HG03039 (cell line): Measurements from ENCODE around the gene PLEKHO2.
"Not testable (repeated sequence)": the region's sequence is repeated elsewhere in the genome, so short reads cannot be mapped to it uniquely, and the experiment has no call there.

ENCODE experiments used
- ATAC-seq: cut with Tn5 transposase; IDR thresholded peaks from one replicate; pipeline ENCODE4 v1.9.1; 2021; ENCODE audit warnings: mild to moderate bottlenecking, moderate library complexity; ENCODE audit not compliant: unreplicated experiment

PLEKHO2 gene, protein sequence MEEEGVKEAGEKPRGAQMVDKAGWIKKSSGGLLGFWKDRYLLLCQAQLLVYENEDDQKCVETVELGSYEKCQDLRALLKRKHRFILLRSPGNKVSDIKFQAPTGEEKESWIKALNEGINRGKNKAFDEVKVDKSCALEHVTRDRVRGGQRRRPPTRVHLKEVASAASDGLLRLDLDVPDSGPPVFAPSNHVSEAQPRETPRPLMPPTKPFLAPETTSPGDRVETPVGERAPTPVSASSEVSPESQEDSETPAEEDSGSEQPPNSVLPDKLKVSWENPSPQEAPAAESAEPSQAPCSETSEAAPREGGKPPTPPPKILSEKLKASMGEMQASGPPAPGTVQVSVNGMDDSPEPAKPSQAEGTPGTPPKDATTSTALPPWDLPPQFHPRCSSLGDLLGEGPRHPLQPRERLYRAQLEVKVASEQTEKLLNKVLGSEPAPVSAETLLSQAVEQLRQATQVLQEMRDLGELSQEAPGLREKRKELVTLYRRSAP

DNA sequence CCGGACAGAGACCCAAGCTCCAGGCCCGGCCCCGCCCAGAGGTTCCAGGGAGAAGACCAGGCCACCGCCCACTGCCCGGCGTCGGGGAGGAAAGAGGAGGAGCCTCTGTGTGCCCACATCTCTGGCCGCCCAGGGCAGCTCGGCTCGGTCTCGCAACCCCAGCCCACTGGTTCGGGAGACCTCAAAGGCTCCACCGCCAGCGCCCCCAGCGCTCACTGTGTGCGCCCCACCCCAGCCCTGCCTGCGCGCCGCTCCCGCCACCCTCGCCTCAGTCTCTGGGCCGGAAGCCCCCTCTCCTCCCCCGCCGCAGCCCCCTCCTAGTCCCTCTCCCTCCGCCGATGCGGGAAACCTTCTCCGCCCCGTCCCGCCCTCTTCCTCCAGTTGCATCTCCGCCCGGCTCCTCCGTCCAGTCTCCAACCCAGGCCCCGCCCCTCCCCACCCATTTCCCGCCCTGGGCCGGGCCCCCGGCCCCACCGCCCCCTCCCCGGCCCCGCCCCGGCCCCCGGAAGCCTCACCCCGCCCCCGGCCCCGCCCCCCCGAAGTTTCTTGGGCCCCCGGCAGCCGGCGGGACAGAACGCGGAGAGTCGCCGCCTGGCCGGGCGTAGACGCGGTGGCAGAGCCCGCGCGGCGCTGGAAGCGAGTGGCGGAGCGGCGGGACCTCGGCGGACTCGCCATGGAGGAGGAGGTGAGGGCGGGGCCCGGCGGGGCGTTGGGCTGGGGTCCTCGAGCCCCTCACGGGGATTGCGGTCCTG, at the start of gene PLEKHO2:
Gene PLEKHO2, plus strand, starts transcription at position 572 of the 752 bp plus-strand sequence. Its CDS starts 102 bp downstream, at position 674.
- peak; percentile 50 for ATAC-seq

DNA sequence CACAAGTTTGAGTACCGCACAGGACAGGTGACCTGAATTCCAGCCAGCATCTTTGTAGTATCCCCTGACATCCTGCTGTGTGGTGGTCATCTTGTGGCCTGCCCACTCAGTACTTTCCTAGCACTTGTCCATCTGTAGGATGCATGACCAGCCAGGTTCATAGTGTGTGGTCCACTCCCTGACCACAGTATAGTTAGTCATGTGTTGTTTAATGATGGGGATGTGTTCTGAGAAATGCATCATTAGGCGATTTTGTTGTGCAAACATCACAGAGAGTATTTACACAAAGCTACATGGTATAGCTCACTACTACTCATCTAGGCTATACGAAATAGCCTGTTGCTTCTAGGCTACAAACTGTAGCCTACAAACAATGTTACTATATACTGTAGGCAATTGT, 49.4 kb upstream of the PLEKHO2 start:
- no peak for ATAC-seq

DNA sequence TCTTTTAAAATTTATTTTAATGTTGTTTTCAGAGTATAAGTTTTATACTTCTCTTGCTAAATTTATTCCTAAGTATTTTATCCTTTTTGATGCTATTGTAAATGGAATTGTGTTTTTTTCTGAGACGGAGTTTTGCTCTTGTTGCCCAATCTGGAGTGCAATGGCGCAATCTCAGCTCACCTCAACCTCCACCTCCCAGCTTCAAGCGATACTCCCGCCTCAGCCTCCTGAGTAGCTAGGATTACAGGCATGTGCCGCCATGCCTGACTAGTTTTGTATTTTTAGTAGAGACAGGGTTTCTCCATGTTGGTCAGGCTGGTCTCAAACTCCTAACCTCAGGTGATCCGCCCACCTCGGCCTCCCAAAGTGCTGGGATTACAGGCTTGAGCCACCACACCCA, 46.4 kb upstream of the PLEKHO2 start:
- ATAC-seq, result not testable (repeated sequence)

DNA sequence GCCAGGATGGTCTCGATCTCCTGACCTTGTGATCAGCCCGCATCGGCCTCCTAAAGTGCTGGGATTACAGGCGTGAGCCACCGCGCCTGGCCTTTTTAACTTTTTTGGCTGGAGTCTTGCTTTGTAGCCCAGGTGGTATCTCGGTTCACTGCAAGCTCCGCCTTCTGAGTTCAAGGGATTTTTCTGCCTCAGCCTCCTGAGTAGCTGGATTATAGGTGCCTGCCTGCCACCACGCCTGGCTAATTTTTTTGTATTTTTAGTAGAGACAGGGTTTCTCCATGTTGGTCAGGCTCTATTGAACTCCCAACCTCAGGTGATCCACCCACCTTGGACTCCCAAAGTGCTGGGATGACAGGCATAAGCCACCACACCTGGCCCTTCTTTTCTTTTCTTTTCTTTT, 45.8 kb upstream of the PLEKHO2 start:
- not testable (repeated sequence) for ATAC-seq

DNA sequence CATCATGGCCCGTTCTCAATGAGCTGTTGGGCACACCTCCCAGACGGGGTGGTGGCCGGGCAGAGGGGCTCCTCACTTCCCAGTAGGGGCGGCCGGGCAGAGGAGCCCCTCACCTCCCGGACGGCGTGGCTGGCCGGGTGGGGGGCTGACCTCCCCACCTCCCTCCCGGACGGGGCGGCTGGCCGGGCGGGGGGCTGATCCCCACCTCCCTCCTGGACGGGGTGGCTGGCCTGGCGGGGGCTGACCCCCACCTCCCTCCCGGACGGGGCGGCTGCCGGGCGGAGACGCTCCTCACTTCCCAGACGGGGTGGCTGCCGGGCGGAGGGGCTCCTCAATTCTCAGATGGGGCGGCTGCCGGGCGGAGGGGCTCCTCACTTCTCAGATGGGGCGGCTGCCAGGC, 42.8 kb upstream of the PLEKHO2 start:
- not testable (repeated sequence) for ATAC-seq

DNA sequence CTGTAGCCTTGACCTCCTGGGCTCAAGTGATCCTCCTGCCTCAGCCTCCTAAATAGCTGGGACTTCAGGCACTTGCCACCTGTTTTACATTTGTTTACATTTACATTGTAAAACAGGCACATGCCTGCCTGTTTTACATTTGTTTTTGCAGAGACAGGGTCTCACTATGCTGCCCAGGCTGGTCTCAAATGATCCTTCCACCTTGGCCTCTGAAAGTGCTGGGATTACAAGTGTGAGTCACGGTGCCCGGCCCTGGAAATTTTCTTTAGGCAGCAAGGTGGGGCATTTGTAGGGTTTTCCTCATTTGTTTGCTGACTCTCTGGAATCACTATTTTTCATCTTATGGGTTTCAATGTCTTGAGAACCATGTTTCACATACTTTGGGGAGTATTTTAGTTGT, 41.2 kb upstream of the PLEKHO2 start:
- ATAC-seq, result no peak

DNA sequence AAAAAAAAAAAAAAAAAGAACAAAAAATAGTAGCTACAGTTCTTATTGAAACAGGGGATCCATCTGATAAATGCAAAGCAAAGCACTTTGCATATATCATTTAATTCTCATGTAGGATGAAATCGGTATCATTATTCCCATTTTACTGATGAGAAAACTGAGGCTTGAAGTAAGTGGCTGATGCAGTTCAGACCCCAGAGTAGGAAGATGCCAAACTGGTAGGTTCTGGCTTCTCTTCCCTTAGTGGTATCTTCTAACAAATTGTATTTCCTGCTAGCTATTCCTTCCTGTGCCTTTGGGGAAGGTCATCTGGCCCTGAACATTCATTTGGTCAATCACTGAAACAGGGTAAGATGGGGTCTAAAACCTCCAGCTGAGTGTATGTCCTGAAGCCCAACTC, 38.2 kb upstream of the PLEKHO2 start:
- no peak for ATAC-seq

DNA sequence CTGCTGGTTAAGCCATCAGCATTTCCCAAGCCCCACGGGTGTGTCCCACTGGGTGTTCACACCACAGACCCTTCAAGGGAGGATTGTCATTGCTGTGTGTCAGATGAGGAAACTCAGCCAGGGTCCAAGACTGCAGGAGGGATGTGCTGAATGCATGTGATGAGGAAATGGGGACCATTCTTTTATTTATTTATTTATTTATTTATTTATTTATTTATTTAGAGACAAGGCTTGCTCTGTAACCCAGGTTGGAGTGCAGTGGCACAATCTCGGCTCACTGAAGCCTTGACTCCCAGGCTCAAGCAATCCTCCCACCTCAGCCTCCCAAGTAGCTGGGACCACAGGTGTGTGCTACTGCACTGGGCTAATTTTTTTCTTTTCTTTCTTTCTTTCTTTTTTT, 37.1 kb upstream of the PLEKHO2 start:
- no peak for ATAC-seq

DNA sequence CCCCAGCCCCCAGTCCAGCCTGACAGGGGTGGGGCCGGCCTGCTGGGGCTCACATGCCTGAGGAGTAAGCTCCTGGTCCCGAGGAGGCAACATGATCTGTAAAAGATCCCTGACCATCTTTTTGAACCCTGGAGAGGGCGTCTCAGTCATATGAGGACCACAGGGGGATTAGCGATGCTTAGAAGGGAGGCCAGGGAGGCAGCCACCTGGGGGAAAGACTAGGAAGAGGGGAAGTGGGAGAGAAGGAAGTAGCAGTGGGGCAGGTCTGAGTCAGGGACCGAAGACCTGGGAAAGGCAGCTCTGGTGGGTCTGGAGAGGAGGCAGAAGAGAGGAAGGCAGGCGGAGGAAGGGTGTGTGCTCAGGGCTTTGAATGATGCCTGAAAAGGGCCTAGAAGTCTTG, 35.2 kb upstream of the PLEKHO2 start:
- no peak for ATAC-seq

DNA sequence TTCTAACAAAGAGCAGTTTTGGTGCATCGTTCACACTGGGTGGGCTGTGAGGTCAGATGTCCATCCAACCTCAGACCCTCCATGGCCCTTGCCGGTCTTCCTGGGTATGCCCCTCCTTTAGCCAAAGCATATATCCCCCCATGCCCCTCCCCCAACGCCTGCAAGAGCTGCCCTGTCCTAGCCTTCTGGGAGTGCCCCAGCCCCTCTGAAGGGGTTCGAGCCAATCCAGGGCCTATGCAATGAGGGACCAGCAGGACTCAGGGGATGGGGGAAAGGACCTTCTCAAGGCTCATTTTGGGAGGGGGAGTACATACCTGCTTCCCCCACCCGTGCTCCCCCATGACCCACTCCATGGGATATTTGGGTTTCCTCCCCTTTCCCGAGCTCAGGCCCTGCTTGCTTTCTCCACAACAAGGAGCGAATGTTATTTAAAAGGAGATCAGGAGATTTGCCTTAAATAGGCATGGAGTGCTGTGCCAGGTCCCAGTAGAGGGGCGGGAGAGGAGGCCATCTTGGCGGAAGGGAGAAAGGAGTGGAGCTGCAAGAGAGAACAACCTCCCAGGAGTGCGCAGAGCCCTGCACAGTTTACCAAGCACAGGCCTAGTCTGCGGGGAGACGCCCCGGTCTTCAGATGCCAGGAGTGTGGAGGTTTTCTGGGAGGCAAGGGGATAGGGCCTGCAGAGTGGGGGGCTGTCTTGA, 34.5 kb upstream of the PLEKHO2 start:
- no peak for ATAC-seq

DNA sequence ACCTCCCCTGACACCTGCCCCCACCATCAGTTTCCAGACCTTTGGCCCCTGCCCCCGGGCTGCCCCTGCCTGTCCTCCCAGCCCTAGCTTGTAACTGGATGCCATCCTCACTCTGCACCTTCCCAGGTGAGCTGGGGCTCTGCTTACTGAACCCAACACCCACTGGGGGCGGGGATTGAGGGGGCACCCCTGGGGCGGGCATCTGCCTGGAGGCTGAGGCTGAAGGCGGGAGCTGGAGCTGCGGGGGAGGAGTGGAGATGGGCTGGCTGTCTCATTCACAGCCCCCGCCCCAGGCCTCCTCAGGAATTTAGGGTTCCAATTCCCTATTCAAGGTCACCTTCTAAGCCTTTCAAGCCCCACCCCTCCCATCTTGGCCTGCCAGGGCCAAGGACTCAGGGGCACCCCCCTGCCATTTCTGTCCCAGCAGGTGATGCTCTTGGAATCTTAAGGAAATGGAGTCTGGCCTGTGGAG, 33.9 kb upstream of the PLEKHO2 start:
- no peak for ATAC-seq

DNA sequence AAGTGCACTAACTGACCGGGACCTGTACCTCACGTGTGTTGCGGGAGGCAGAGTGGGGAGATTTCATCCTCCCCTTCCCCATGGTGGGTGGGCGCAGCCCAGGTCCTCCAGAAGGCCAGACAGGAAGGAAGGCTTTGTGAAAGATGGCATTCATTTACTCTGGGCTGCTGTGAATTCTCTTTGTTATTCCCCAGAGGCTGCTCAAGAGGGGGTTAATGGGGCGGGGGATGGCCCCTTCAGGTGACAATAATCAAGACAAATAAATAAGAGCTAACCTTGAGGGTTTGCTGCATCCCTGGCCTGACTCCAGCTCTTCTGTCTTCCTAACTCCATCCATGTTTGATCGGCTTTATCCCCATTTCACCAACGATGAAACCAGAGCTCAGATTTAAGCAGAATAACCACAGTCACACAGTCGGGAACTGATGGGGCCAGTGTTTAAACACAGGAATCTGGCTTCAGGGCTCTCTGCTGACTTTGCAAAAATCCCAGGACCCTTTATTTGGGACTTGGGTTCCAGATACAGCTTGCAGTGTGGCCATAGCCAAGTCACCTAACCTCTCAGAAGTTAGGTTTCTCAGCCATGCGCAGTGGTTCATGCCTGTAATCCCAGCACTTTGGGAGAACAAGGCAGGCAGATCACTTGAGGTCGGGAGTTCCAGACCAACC, 32.8 kb upstream of the PLEKHO2 start:
- no peak for ATAC-seq

DNA sequence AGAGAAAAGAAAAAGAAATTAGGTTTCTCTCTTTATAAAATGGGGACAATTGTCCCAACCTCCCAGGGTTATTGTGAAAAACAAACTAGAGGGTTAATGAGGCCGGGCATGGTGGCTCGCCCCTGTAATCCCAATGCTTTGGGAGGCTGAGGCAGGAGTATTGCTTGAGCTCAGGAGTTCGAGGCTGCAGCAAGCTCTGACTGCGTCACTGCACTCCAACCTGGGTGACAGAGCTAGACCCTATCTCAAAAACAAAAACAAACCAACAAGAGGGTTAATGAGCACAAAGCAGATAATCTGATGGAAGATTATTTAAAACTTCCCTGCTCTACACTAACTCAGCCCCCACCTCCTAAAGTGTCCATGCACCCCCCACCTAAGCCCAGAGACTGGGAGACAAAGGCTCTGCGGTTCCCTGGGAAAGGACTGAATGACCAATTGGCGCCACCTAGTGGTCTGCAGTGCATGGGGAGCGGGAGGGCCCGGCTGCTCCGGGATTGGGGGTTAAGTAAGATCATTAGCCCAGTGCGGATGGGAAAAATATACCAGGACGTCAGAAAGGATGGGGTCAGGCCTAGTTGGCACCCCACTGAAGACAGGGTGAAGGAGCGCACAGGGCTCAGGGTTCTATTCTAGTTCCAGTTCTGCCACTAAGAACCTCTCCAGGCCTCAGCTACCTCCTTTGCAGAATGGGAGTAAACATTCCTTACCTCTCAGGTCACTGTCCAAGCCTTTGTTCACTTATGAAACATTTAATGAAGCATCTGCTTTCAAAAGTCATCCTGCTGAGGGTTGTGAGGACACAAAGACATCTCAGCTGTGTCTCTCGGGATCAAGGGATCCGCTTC, 31.8 kb upstream of the PLEKHO2 start:
- no peak for ATAC-seq

DNA sequence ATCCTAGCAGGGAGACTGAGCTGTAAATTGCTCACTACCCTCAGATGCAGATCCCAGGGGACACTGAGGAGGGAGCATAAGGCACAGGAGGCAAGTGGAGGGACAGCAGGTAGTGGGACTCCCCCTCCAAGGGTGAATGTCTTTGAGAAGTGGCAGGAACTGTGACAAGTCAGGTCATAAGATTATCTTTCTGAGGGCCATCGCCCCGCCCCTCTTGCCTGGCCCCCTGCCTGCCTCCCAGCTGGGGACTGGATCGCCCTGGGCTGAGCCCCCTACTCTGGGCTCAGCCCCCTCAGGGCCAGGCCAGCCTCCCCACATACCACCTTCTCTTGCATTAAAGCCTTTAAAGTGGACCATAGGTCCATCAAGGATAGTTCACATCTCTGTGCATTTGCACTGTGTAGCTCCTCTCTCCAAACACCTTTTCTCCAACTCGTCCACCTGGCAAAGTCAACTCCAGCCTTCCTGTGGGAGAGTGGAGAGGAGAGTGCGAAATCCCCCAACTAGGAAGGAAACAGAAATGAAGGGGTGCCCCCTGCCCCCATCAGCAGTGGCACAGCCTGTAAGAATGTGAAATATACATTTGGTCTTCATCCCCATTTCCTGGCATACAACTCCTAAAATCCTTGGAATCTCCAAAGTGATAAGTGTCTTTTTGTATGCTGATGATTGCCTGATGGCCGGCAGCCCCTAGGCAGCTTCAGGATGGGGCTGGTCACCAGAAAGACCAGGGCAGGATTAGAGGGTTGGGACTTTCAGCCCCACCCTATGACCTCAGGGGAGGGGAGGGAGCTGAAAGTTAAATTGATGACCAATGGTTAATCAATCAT, 31.0 kb upstream of the PLEKHO2 start:
- no peak for ATAC-seq

DNA sequence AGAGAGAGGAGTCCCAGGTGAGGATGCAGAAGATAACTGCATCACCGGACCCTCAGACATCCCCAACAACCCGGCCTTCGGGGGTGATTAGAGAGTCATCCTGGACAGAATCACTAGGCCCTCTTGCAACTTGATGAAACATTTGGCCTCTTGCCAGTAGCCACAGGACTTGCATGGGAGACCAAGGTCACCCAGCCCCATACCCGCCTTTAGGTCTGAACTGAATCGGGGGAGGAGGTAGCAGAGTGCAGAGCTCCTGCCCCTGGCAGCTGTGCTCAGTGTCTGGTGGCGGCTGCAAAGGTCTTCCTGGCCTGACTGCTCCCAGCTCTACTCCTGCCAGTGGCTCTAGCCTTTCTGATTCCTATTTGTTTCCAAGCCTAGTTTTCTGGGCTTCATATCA, 28.6 kb upstream of the PLEKHO2 start:
- ATAC-seq, result no peak

DNA sequence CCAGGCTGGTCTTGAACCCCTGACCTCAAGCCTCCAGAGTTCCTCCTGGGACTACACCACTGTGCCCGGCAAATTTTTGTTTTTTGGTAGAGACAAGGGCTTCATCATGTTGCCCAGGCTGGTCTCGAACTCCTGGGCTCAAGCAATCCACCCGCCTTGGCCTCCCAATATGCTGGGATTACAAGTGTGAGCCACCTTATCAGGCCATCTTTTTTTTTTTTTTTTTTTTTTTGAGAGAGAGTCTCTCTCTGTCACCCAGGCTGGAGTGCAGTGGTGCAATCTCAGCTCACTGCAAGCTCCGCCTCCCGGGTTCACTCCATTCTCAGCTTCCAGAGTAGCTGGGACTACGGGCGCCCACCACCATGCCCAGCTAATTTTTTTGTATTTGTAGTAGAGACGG, 27.4 kb upstream of the PLEKHO2 start:
- ATAC-seq, result not testable (repeated sequence)

DNA sequence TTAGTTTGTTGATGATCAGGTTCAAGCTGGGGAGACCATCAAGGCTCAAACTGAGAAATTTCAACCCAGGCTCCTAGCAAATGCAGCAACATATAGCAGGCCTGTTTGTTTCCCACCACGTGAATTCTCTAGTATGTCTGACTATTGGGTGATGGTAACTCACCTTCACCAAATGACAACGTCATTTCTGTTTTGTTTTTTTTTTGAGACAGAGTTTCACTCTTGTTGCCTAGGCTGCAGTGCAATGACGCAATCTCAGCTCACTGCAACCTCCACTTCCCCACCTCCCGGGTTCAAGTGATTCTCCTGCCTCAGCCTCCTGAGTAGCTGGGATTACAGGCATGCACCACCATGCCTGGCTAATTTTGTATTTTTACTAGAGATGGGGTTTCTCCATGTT, 26.8 kb upstream of the PLEKHO2 start:
- not testable (repeated sequence) for ATAC-seq

DNA sequence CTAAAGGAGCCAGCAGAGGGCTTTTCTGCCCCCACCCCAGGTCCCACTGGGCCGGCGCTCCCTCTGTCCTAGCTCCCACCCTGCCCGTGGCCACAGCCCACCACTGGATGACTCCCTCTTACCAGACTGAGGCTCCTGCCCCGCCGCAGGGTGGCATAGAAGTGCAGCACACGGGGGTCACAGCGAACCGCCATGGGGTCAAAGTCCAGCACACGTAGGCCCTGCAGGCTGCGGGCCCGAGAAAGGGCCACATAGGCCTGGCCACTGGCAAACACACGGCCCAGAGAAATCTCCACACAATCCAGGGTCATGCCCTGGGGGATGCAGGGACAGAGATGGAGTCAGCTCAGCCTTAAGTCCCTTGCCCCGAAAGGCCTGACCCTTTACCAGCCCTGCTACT, 25.3 kb upstream of the PLEKHO2 start:
- no peak for ATAC-seq

DNA sequence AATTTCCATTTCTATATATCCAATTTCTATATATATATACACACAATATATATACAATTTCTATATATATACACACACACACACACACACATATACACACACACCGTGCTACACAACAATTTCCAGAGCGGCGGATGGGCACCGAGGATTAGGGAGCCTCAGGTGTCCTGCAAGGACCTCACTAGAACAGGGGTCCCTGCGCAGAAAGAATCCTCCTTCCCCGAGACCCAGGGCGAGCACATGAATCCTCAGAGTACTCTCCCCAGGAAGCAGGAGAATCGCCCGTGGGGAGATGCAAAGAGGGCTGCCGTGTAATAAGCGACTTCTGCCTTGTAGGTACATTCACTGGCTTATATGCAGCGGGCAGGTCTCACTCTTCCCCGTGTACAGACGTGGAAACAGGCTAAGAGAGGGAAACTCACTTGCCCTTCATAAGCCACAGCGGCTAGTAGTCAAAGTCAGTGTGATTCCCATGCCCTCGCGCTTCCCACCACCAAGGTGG, 16.7 kb upstream of the PLEKHO2 start:
- ATAC-seq, result no peak
